Measurements from ENCODE around the gene CPNE5. TPM values are rescaled to one million over a fixed set of nuclear protein-coding genes. Genes with fewer than 3 reads are reported as not detected.
A peak's percentile ranks its signal among the peaks of the same experiment; 100 is the strongest.

The CPNE5 gene
- total and polyA plus RNA-seq, 8 donors = 1.2 to 7.3 (median 6.4) TPM

DNA sequence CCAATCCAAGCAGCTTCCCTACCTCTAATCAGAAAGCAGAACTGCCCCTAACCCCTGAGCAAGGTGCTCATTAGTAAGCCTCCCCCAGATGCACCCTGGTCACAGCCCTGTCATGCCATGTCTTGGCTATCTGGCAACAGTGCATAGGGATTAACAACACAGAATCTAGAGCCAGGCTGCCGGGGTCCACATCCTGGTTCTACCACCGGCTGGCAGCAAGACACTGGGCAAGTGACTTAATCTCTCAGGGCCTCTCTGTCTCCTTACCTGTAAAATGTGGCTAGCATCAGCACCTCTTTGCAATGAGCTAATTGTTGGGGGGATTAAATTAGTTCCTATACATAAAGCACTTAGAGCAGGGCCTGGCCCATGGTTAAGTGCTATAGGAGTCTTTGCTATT is 68.1 kb downstream of the CPNE5 start:
- no peak overlapping the region for H3K27ac ChIP-seq
- no peaks in the 10 kb centered on the region for H3K9me3 ChIP-seq
- H3K27me3 ChIP-seq = peaks cover 0 to under 1% of the 10 kb centered on the region in 2 donors
- peak in 1 of 4 donors; percentile 24 for DNase-seq
- H3K36me3 ChIP-seq = no peaks in the 10 kb centered on the region
- peaks cover 0 to 47% of the 10 kb centered on the region in 2 donors for H3K4me1 ChIP-seq
- no peak for ATAC-seq
- H3K4me3 ChIP-seq = no peak overlapping the region
- intact Hi-C loops (cut with DNase I) = no loop called here
- TF ChIP-seq, protein P1, sequence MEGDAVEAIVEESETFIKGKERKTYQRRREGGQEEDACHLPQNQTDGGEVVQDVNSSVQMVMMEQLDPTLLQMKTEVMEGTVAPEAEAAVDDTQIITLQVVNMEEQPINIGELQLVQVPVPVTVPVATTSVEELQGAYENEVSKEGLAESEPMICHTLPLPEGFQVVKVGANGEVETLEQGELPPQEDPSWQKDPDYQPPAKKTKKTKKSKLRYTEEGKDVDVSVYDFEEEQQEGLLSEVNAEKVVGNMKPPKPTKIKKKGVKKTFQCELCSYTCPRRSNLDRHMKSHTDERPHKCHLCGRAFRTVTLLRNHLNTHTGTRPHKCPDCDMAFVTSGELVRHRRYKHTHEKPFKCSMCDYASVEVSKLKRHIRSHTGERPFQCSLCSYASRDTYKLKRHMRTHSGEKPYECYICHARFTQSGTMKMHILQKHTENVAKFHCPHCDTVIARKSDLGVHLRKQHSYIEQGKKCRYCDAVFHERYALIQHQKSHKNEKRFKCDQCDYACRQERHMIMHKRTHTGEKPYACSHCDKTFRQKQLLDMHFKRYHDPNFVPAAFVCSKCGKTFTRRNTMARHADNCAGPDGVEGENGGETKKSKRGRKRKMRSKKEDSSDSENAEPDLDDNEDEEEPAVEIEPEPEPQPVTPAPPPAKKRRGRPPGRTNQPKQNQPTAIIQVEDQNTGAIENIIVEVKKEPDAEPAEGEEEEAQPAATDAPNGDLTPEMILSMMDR (IDR thresholded peaks at IDR 0.05) = no peak

DNA sequence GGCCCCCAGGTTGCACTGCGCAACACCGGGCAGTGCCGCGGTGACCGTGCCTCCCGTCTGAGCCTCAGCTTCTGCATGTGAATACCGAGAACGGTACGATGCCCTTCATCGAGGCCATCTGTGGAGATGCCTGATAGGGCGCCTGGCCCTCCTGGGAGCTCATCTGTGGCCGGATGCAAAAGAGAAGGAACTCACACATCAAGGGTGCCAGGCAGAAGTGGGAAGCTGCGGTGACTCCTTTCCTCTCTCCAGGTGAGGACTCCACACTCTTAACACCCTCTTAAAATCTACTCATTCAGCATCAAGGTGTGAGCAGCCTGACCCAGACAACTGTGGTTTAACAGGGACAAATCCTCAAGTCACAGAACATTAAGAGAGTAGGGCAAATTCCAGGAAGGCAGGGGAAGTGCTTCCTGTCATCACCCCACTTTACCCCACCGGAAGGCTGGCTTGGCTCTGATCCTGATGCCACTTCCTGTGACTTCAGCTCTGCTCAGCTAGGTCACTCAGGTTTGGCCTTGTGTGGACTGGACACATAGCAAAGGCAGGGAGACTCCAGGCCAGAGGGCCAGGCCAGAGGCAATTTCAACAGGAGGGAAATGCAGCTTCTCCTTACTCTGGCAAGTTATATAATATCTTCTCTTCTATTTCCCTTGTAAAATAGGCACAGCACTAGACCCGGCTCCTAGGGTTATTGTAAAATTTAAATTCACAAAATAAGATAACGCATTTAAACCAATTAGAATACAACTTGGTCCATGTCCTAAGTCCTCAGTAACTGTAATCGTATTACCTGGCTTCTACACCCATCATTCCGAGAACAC is 69.4 kb downstream of the CPNE5 start:
- TF ChIP-seq, protein P1 (IDR thresholded peaks at IDR 0.05) = no peak
- ATAC-seq (peak; percentile 14), DNase-seq (peak in 1 of 4 donors; percentile 44)
- intact Hi-C loops (cut with DNase I) = no loop called here
- H3K27me3 ChIP-seq = no peaks in the 10 kb centered on the region
- H3K4me3 ChIP-seq = no peak overlapping the region
- peak overlapping the region in 1 of 2 donors; percentile 86 for H3K27ac ChIP-seq
- H3K4me1 ChIP-seq = peaks cover 0 to 49% of the 10 kb centered on the region in 2 donors
- no peaks in the 10 kb centered on the region for H3K36me3 ChIP-seq
- no peaks in the 10 kb centered on the region for H3K9me3 ChIP-seq

DNA sequence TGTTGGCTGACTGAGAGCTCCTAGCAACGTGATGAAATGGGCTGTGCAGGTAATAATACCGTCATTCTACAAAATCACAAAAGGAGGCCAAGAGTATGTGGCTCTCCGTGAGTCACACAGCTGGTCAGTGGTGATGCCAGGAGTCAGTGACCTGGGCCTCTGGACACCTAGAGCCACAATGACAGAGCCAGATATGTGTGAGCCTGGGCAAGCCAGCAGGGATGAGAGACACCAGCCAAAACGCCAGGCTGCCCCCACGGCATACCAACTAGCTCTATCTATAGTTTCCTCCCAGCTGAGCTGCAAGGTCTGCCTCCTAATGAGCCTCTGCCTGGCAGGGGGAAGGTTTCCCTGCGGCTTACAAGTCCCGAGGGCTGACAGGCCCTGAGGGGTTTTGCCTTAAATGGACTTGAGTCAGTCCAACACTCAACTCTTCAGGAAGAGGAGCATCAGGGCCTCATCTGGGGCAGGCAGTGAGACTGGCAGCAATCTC is 70.0 kb downstream of the CPNE5 start:
- TF ChIP-seq, protein P1 (IDR thresholded peaks at IDR 0.05) = no peak
- intact Hi-C loops (cut with DNase I) = no loop called here
- H3K27me3 ChIP-seq = no peaks in the 10 kb centered on the region
- DNase-seq = peak in 1 of 4 donors; percentile 24
- H3K27ac ChIP-seq = peak overlapping the region in 1 of 2 donors; percentile 86
- H3K4me3 ChIP-seq = no peak overlapping the region
- no peaks in the 10 kb centered on the region for H3K36me3 ChIP-seq
- peaks cover 0 to 49% of the 10 kb centered on the region in 2 donors for H3K4me1 ChIP-seq
- ATAC-seq = no peak
- no peaks in the 10 kb centered on the region for H3K9me3 ChIP-seq

DNA sequence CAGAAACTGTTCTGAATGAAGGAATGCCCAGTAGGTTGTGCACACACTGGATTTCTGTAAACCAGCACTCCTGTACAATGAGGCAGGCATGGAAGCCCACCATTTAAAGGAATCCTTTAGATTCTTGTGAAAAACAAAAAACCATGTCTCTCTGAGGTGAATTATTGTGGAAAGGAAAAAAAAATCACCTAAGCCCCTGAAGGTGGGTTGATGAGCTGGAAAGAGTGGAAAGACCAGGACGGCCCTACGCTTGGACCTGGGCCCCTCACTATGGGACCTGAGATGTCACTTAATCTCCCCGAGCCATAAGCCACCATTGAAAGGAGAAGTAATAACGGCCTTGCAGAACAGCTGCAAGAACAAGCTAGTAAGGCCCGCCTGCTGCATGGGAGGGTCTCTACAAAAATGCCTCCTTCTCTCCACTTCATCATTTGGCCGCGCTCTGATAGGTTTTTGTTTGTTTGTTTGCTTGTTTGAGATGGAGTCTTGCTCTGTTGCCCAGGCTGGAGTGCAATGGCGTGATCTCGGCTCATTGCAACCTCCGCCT is 72.8 kb downstream of the CPNE5 start:
- Histone ChIP-seq H3K9me3 (no peaks in the 10 kb centered on the region), H3K36me3 (no peaks in the 10 kb centered on the region), H3K4me1 (peaks cover 0 to 49% of the 10 kb centered on the region in 2 donors), H3K4me3 (no peak overlapping the region), H3K27ac (no peak overlapping the region), H3K27me3 (no peaks in the 10 kb centered on the region)
- intact Hi-C loops (cut with DNase I) = loop anchor here in 1 of 2 donors (2.0 kb wide), 2 partner anchors 84 to 252 kb away; no protein-coding TSS in a partner anchor
- DNase-seq = no peak
- TF ChIP-seq, protein P1 (IDR thresholded peaks at IDR 0.05) = no peak
- no peak for ATAC-seq

Measured in left lung (tissue), 10 donors.